K562 (cell line): ENCODE measurements around the gene ZDHHC22. TPM values are rescaled to one million over a fixed set of nuclear protein-coding genes. Genes with fewer than 3 reads are reported as not detected.

Experiments
- MXI1 ChIP-seq: IDR thresholded peaks from 2 replicates; pipeline ENCODE4 v1.6.1; 2011; ENCODE audit warnings: low read depth, mild to moderate bottlenecking, improper control_type of control experiment, low read length
- NFIC ChIP-seq: fragments of 450-650 bp; IDR thresholded peaks from 2 replicates; pipeline ENCODE4 v1.6.1; 2017; ENCODE audit warnings: mild to moderate bottlenecking, inconsistent platforms
- polyA plus RNA-seq, 8 experiments: library from polyadenylated mRNA; depleted of rRNA in 4 of 8; stranded (reverse) in 5 of 8; unstranded in 3 of 8; fragments of >200 nt; fragmentation: Nextera tagmentation in 2 of 8; fragmentation: Illumina TruSeq in 1 of 8; extraction: Ambion mirVana in 2 of 8; extraction: Trizol in 1 of 8; gene quantifications; 2 replicates each; pipeline versions ENCODE4 v1.2.1 to v1.2.3, GENCODE V29; 2011 to 2014; ENCODE audit warnings: inconsistent platforms in 1 of 8, missing spikeins in 1 of 8
- total RNA-seq, 7 experiments: library from RNA; depleted of rRNA in 6 of 7; stranded (reverse); fragments of >200 nt in 6 of 7; fragmentation: Illumina TruSeq in 2 of 7; extraction: Trizol in 2 of 7; gene quantifications; 2 replicates each; pipeline versions ENCODE4 v1.2.1 to v1.2.3, GENCODE V29; 2011 to 2021; ENCODE audit warnings: low replicate concordance in 1 of 7
- TF ChIP-seq, protein P1 (sequence below): fragments of 450-650 bp; IDR thresholded peaks from 2 replicates; pipeline ENCODE4 v1.6.1; 2017; ENCODE audit warnings: antibody characterized with exemption, mild to moderate bottlenecking
- TF ChIP-seq, protein P2 (sequence below), 2 experiments: fragments of 450-650 bp; conservative IDR thresholded peaks; 2 replicates each; pipeline ENCODE4 v1.6.1; 2017; ENCODE audit warnings: mild to moderate bottlenecking in 2 of 2, moderate library complexity in 2 of 2

The ZDHHC22 gene
- total and polyA plus RNA-seq, 9 of the 15 experiments (the other 6 are each of a cell fraction or from before 2014, with no cell fraction given), result not detected

DNA sequence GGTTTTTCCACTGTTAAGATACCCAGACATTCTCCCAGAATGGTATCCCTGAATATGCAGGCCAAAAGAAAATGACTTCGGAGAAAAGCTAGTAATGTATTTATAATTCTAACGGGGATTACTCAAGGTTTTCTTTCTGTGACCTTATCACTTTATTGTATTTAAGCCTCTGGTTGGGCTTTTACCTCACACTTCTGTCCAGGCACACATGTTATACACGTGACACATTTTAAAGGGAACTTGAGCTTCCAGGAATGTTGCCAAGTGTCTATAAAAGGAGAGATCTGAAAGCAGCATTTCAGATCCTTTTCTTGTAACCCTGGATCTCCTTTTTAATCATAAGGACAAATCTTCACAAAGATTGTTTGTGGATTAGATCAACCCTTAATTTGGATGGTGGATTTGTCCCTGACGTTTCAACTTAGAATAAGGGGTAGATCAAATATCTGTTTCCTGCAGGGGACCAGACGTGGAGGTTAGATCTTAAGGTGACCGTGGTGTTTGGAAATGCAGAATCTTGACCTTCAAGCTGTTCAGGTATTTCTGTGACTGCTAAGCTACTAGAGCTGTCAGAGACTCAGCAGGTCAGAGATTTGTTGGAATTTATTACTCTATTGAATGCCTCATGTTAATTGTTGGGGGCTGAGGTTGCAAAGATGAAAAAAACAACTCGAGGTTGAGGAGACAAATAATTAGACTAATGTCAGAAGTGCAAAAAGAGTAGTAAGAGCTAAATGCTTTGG lies 42.0 kb downstream of the ZDHHC22 start (continued):
- TF ChIP-seq, protein P1, sequence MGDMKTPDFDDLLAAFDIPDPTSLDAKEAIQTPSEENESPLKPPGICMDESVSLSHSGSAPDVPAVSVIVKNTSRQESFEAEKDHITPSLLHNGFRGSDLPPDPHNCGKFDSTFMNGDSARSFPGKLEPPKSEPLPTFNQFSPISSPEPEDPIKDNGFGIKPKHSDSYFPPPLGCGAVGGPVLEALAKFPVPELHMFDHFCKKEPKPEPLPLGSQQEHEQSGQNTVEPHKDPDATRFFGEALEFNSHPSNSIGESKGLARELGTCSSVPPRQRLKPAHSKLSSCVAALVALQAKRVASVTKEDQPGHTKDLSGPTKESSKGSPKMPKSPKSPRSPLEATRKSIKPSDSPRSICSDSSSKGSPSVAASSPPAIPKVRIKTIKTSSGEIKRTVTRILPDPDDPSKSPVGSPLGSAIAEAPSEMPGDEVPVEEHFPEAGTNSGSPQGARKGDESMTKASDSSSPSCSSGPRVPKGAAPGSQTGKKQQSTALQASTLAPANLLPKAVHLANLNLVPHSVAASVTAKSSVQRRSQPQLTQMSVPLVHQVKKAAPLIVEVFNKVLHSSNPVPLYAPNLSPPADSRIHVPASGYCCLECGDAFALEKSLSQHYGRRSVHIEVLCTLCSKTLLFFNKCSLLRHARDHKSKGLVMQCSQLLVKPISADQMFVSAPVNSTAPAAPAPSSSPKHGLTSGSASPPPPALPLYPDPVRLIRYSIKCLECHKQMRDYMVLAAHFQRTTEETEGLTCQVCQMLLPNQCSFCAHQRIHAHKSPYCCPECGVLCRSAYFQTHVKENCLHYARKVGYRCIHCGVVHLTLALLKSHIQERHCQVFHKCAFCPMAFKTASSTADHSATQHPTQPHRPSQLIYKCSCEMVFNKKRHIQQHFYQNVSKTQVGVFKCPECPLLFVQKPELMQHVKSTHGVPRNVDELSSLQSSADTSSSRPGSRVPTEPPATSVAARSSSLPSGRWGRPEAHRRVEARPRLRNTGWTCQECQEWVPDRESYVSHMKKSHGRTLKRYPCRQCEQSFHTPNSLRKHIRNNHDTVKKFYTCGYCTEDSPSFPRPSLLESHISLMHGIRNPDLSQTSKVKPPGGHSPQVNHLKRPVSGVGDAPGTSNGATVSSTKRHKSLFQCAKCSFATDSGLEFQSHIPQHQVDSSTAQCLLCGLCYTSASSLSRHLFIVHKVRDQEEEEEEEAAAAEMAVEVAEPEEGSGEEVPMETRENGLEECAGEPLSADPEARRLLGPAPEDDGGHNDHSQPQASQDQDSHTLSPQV, result peak; percentile 44; the same call in 1 of the 2 replicates
- TF ChIP-seq, protein P2, sequence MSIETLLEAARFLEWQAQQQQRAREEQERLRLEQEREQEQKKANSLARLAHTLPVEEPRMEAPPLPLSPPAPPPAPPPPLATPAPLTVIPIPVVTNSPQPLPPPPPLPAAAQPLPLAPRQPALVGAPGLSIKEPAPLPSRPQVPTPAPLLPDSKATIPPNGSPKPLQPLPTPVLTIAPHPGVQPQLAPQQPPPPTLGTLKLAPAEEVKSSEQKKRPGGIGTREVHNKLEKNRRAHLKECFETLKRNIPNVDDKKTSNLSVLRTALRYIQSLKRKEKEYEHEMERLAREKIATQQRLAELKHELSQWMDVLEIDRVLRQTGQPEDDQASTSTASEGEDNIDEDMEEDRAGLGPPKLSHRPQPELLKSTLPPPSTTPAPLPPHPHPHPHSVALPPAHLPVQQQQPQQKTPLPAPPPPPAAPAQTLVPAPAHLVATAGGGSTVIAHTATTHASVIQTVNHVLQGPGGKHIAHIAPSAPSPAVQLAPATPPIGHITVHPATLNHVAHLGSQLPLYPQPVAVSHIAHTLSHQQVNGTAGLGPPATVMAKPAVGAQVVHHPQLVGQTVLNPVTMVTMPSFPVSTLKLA (conservative IDR thresholded peaks at IDR 0.05), result peak; percentile 86 to 88
- TF ChIP-seq MXI1 (peak; percentile 64; the same call in 1 of the 2 replicates), NFIC (peak; percentile 48)
- TF ChIP-seq, all 486 proteins: peak for 15
